HepG2 (cell line): ENCODE data around the gene C4BPA. TPM values are rescaled to one million over a fixed set of nuclear protein-coding genes. Genes with fewer than 3 reads are reported as not detected.

Experiments
- CCDC6 ChIP-seq: sonication (generic); formaldehyde crosslinking; IDR thresholded peaks from 2 replicates; pipeline ENCODE4 v1.8.1; 2022; ENCODE audit warnings: mild to moderate bottlenecking, missing genetic modification reagents, moderate library complexity
- FIP1L1 ChIP-seq: fragments of 200-400 bp; formaldehyde crosslinking; IDR thresholded peaks from 2 replicates; pipeline ENCODE4 v1.6.1; 2018; ENCODE audit warnings: low read depth, mild to moderate bottlenecking, low read length, moderate library complexity, borderline replicate concordance; ENCODE audit not compliant: insufficient read depth
- HOXA5 ChIP-seq: sonication (generic); formaldehyde crosslinking; IDR thresholded peaks from 2 replicates; pipeline ENCODE4 v1.4.0; 2020; ENCODE audit warnings: missing genetic modification reagents
- JUND ChIP-seq: sonication (generic); formaldehyde crosslinking; IDR thresholded peaks from 2 replicates; pipeline ENCODE4 v1.8.0; 2022; ENCODE audit warnings: mild to moderate bottlenecking, missing genetic modification reagents
- NAIF1 ChIP-seq: sonication (generic); formaldehyde crosslinking; IDR thresholded peaks from 2 replicates; pipeline ENCODE4 v1.5.0; 2020; ENCODE audit warnings: mild to moderate bottlenecking, missing genetic modification reagents, borderline replicate concordance
- PHB2 ChIP-seq: fragments of 450-650 bp; IDR thresholded peaks from 2 replicates; pipeline ENCODE4 v1.6.1; 2018; ENCODE audit not compliant: partially characterized antibody
- ZNF329 ChIP-seq: sonication (generic); formaldehyde crosslinking; IDR thresholded peaks from 2 replicates; pipeline ENCODE4 v1.9.0; 2021; ENCODE audit warnings: low read depth, mild to moderate bottlenecking, missing genetic modification reagents
- ZNF552 ChIP-seq: sonication (generic); formaldehyde crosslinking; IDR thresholded peaks from 2 replicates; pipeline ENCODE4 v1.9.0; 2022; ENCODE audit warnings: missing genetic modification reagents, mild to moderate bottlenecking, borderline replicate concordance
- ZSCAN29 ChIP-seq: sonication (generic); formaldehyde crosslinking; conservative IDR thresholded peaks from 2 replicates; pipeline ENCODE4 v1.4.0; 2020; ENCODE audit warnings: mild to moderate bottlenecking, missing genetic modification reagents
- polyA plus RNA-seq, 8 experiments: library from polyadenylated mRNA; depleted of rRNA in 3 of 8; stranded (reverse) in 7 of 8; unstranded in 1 of 8; fragments of >200 nt; fragmentation: Illumina TruSeq in 4 of 8; extraction: Trizol in 4 of 8; gene quantifications; 2 replicates each; pipeline versions ENCODE4 v1.2.1 to v1.2.3, GENCODE V29; 2011 to 2016; ENCODE audit warnings: low read depth in 4 of 8, missing spikeins in 1 of 8, mixed read lengths in 1 of 8; ENCODE audit not compliant: insufficient read depth in 1 of 8
- total RNA-seq, 5 experiments: library from RNA; depleted of rRNA; stranded (reverse); fragments of >200 nt; fragmentation: Illumina TruSeq; extraction: Trizol; gene quantifications; 2 replicates each; pipeline ENCODE4 v1.2.3, GENCODE V29; 2016; ENCODE audit warnings: low read depth in 1 of 5
- TF ChIP-seq, protein P1 (sequence below), 2 experiments: IDR thresholded peaks; 2 replicates each; pipeline ENCODE4 v1.6.1; 2011 to 2012; ENCODE audit warnings: low read length in 2 of 2, borderline replicate concordance in 1 of 2, low read depth in 1 of 2, mild to moderate bottlenecking in 1 of 2, moderate library complexity in 1 of 2
- TF ChIP-seq, protein P2 (sequence below): IDR thresholded peaks from 2 replicates; pipeline ENCODE4 v1.6.1; 2012; ENCODE audit warnings: inconsistent platforms
- TF ChIP-seq, protein P3 (sequence below): sonication (generic); formaldehyde crosslinking; IDR thresholded peaks from 2 replicates; pipeline ENCODE4 v1.4.0; 2020; ENCODE audit warnings: mild to moderate bottlenecking, low read depth, missing genetic modification reagents
- TF ChIP-seq, protein P4 (sequence below): fragments of 450-650 bp; IDR thresholded peaks from 2 replicates; pipeline ENCODE4 v1.6.1; 2017
- TF ChIP-seq, protein P5 (sequence below): fragments of 450-650 bp; IDR thresholded peaks from 2 replicates; pipeline ENCODE4 v1.6.1; 2017; ENCODE audit warnings: mild to moderate bottlenecking
- TF ChIP-seq, protein P6 (sequence below): sonication (generic); formaldehyde crosslinking; IDR thresholded peaks from 2 replicates; pipeline ENCODE4 v1.4.0; 2020; ENCODE audit warnings: mild to moderate bottlenecking, missing genetic modification reagents

C4BPA gene
- total and polyA plus RNA-seq, 2 of the 13 experiments (the other 11 are each of a cell fraction or from before 2014, with no cell fraction given): 32.1 to 60.1 TPM

DNA sequence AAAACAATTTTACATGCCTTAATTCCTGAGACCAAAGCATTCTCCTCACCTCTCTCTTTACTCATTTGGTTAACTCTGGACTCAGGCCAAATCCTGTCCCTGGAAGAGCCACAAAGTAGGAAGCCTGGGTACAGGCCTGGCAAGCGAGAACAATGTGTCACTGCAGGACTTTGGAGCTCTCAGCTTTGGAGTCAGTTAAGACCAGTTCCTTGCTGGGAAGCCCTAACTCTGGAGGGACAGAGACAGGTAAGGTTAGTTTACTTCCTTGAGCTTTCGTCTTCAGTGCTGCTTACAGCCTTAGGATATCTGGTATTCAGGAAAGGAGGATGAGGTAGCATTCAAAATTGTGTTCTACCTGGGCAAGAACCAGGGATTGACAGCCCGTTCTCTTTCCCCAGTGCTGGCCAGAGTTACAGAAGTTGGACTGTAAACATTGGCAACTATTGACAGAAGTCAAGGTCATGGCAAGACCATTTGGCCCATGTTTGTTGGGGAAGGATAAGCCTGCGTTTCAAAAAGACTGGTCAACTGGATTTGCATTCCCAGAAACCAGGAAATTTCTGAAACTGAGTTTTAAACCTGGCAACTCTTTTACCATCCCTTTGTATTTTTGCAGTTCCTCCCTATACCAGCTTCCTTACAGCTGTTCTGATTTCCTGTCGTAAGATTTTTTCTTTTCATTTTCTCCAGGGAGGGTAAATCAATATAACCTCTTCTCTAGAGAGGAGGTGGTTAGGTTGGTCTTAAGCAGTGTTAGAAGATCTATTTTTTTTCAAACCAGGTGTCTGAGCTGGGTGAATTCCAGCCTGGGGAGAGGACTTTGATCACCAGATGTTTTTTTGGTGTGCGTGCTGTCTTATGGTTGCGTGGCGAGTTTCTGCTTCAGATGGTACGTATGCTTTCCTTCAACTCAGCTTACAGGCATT lies 15.1 kb upstream of the C4BPA start, which contains the start of gene C4BPB (continued):
- TF ChIP-seq, protein P1, sequence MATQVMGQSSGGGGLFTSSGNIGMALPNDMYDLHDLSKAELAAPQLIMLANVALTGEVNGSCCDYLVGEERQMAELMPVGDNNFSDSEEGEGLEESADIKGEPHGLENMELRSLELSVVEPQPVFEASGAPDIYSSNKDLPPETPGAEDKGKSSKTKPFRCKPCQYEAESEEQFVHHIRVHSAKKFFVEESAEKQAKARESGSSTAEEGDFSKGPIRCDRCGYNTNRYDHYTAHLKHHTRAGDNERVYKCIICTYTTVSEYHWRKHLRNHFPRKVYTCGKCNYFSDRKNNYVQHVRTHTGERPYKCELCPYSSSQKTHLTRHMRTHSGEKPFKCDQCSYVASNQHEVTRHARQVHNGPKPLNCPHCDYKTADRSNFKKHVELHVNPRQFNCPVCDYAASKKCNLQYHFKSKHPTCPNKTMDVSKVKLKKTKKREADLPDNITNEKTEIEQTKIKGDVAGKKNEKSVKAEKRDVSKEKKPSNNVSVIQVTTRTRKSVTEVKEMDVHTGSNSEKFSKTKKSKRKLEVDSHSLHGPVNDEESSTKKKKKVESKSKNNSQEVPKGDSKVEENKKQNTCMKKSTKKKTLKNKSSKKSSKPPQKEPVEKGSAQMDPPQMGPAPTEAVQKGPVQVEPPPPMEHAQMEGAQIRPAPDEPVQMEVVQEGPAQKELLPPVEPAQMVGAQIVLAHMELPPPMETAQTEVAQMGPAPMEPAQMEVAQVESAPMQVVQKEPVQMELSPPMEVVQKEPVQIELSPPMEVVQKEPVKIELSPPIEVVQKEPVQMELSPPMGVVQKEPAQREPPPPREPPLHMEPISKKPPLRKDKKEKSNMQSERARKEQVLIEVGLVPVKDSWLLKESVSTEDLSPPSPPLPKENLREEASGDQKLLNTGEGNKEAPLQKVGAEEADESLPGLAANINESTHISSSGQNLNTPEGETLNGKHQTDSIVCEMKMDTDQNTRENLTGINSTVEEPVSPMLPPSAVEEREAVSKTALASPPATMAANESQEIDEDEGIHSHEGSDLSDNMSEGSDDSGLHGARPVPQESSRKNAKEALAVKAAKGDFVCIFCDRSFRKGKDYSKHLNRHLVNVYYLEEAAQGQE (IDR thresholded peaks at IDR 0.05; ENCODE audit: borderline replicate concordance in 1 of 2, low read depth in 1 of 2, low read length in 2 of 2): peak in 1 of 2 experiments; percentile 65; a peak in 1 of 4 replicates
- TF ChIP-seq CCDC6 (no peak), JUND (CRISPR knock-in tag) (peak; percentile 49; the same call in 1 of the 2 replicates), ZNF329 (CRISPR knock-in tag) (no peak), HOXA5 (CRISPR knock-in tag) (peak; percentile 84), PHB2 (no peak), ZSCAN29 (peak; percentile 95), ZNF552 (no peak), FIP1L1 (no peak), NAIF1 (CRISPR knock-in tag) (peak; percentile 53; the same call in 1 of the 2 replicates)
- TF ChIP-seq, protein P2, sequence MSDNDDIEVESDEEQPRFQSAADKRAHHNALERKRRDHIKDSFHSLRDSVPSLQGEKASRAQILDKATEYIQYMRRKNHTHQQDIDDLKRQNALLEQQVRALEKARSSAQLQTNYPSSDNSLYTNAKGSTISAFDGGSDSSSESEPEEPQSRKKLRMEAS: peak; percentile 39
- TF ChIP-seq, protein P3, sequence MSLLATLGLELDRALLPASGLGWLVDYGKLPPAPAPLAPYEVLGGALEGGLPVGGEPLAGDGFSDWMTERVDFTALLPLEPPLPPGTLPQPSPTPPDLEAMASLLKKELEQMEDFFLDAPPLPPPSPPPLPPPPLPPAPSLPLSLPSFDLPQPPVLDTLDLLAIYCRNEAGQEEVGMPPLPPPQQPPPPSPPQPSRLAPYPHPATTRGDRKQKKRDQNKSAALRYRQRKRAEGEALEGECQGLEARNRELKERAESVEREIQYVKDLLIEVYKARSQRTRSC (CRISPR knock-in tag): no peak
- TF ChIP-seq, protein P4, sequence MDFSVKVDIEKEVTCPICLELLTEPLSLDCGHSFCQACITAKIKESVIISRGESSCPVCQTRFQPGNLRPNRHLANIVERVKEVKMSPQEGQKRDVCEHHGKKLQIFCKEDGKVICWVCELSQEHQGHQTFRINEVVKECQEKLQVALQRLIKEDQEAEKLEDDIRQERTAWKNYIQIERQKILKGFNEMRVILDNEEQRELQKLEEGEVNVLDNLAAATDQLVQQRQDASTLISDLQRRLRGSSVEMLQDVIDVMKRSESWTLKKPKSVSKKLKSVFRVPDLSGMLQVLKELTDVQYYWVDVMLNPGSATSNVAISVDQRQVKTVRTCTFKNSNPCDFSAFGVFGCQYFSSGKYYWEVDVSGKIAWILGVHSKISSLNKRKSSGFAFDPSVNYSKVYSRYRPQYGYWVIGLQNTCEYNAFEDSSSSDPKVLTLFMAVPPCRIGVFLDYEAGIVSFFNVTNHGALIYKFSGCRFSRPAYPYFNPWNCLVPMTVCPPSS: no peak
- TF ChIP-seq, protein P5, sequence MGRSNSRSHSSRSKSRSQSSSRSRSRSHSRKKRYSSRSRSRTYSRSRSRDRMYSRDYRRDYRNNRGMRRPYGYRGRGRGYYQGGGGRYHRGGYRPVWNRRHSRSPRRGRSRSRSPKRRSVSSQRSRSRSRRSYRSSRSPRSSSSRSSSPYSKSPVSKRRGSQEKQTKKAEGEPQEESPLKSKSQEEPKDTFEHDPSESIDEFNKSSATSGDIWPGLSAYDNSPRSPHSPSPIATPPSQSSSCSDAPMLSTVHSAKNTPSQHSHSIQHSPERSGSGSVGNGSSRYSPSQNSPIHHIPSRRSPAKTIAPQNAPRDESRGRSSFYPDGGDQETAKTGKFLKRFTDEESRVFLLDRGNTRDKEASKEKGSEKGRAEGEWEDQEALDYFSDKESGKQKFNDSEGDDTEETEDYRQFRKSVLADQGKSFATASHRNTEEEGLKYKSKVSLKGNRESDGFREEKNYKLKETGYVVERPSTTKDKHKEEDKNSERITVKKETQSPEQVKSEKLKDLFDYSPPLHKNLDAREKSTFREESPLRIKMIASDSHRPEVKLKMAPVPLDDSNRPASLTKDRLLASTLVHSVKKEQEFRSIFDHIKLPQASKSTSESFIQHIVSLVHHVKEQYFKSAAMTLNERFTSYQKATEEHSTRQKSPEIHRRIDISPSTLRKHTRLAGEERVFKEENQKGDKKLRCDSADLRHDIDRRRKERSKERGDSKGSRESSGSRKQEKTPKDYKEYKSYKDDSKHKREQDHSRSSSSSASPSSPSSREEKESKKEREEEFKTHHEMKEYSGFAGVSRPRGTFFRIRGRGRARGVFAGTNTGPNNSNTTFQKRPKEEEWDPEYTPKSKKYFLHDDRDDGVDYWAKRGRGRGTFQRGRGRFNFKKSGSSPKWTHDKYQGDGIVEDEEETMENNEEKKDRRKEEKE: no peak
- TF ChIP-seq, protein P6, sequence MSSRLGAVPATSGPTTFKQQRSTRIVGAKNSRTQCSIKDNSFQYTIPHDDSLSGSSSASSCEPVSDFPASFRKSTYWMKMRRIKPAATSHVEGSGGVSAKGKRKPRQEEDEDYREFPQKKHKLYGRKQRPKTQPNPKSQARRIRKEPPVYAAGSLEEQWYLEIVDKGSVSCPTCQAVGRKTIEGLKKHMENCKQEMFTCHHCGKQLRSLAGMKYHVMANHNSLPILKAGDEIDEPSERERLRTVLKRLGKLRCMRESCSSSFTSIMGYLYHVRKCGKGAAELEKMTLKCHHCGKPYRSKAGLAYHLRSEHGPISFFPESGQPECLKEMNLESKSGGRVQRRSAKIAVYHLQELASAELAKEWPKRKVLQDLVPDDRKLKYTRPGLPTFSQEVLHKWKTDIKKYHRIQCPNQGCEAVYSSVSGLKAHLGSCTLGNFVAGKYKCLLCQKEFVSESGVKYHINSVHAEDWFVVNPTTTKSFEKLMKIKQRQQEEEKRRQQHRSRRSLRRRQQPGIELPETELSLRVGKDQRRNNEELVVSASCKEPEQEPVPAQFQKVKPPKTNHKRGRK: 0 out of 2 replicates have a peak, but pooled peaks have one; percentile 27
